ACHN (cell line): Measurements from ENCODE around the gene RANBP3L.
"Not testable (repeated sequence)": the region's sequence is repeated elsewhere in the genome, so short reads cannot be mapped to it uniquely, and the experiment has no call there.

ENCODE experiments used
- DNase-seq: peaks from one replicate; pipeline ENCODE4 v3.0.0-alpha.2; 2015
- in situ Hi-C: cut with HindIII; loops from 2 replicates; pipeline ENCODE4 v1.10.0; 2017; ENCODE audit warnings: low sequenced_read_pairs, low pct_ligation_motif_present, low pct_unique_long_range_greater_than_20kb

RANBP3L gene

DNA sequence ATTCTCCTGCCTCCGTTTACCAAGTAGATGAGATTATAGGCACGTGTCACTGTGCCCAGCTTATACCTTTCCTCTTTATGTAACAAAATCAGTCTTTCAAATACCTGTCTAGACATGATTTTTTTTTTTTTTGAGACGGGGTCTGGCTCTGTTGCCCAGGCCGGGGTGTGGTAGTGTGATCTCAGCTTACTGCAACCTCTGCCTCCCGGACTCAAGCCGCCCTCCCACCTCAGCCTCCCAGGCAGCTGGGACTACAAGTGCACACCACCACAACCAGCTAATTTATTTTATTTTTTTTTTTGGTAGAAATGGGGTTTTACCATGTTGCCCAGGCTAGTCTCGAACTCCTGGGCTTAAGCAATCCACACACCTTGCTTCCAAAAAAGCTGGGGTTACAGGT lies 73.2 kb downstream of the RANBP3L start:
- in situ Hi-C loops, result no loop called here
- DNase-seq, result no peak

- DNase-seq, result no peak
- in situ Hi-C loops, result no loop called here
These were observed 74.7 kb downstream of the RANBP3L start for GRCh38 chr5:36227046-36227445.

DNA sequence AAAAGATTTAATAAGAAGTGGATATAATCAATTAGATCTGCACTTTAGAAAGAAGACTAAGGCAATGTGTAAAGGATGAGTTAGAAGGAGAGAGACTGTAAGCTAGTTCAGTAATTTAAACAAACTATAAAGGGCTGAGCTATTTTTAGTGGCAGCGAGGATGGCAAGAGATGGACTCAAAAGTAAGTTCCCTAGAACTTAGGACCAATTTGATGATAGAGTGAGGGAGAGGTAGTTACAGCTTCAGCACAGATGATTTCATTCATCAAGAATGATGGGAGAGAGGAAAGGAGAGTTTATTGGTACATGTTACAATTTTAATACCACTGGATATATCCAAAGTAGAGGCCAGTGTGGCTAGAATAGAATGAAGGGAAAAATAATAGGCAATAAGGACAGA lies 79.1 kb downstream of the RANBP3L start:
- in situ Hi-C loops, result no loop called here
- DNase-seq, result no peak

GRCh38 chr5:36217988-36218387 lies 83.7 kb downstream of the RANBP3L start:
- in situ Hi-C loops, result no loop called here
- DNase-seq, result no peak

- in situ Hi-C loops, result no loop called here
- DNase-seq, result no peak
These were observed 84.1 kb downstream of the RANBP3L start for GRCh38 chr5:36217567-36217966.

- no peak for DNase-seq
- in situ Hi-C loops, result no loop called here
These were observed 85.8 kb downstream of the RANBP3L start for GRCh38 chr5:36215910-36216309.

GRCh38 chr5:36214436-36214835 lies 87.3 kb downstream of the RANBP3L start:
- in situ Hi-C loops, result no loop called here
- DNase-seq, result no peak

DNA sequence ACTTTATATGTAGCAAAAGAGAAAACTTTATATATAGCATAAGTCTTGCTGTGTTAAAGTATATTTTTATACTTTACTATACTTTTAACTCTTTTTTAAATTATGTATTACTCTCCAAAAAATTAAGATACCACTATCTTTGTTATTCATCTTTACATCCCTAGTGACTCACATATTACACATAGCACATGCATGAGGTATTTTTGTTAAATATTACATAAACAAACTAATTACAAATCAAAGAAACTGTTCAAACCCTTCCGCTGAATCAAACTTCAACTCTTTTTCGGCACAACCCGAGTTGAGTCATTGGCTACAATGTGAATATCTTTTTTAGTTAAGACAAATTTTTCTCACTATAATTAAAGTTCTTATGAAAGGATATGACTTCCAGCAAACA lies 92.0 kb downstream of the RANBP3L start:
- no peak for DNase-seq
- in situ Hi-C loops, result no loop called here

GRCh38 chr5:36208786-36209185 lies 92.9 kb downstream of the RANBP3L start:
- in situ Hi-C loops, result no loop called here
- DNase-seq, result no peak

DNA sequence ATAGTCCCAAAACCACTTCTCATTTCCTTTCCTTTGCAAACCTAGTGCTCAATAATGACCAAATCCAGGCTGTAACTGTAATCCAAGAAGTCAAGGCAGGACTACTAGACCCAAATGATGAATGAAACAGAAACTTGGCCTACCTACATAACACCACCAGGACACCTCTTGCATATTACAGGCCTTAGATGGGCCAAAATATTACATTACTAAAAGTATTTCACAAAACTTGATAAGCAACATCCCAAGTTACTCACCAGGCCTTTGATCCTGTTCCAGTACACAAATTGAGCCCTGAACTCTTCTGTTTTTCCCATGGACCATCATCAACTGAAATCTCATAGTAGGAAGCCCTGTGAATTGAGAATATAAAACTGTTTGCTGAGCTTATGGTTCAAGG lies 94.8 kb downstream of the RANBP3L start:
- no peak for DNase-seq
- in situ Hi-C loops, result no loop called here

DNA sequence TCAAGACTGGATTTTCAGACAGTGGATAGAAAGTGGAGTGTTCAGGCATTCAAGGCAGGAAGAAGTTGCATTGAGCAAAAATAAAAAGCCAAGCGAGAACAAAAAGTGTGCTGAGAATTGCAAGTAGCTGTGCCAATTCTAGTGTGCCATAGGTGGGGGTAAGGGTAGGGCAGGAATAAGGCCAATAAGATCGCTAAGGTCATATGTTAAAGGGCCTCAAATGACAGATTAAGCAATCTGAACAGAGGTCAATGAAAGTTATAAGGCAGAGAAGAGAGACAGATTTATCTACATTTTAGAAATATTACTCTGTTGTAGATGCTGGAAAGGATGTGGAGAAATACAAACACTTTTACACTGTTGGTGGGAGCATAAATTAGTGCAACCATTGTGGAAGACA lies 96.4 kb downstream of the RANBP3L start:
- in situ Hi-C loops, result no loop called here
- no peak for DNase-seq

DNA sequence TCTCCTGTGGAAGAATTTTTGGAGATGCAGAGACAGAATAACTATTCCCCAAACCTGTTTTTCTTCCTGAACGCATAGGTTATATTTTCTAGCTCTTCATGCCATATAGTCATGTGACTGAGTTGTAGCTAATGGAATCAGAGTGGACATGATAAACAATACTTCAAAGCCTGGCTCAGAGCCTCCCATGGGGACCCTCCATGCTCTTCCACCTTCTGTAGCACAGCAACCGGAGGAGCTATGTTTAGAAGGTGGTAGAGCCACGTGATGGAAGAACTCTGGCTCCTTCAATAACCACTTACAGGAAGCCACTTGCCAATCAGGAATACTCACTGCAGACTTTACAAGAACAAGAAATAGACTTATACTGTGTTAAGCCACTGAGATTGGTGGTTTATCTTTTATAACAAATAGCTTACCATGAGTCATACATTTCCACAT lies 99.2 kb downstream of the RANBP3L start:
- in situ Hi-C loops, result no loop called here
- no peak for DNase-seq

- peak; percentile 11 for DNase-seq
- in situ Hi-C loops, result no loop called here
These were observed 101.2 kb downstream of the RANBP3L start for GRCh38 chr5:36200513-36200912.

DNA sequence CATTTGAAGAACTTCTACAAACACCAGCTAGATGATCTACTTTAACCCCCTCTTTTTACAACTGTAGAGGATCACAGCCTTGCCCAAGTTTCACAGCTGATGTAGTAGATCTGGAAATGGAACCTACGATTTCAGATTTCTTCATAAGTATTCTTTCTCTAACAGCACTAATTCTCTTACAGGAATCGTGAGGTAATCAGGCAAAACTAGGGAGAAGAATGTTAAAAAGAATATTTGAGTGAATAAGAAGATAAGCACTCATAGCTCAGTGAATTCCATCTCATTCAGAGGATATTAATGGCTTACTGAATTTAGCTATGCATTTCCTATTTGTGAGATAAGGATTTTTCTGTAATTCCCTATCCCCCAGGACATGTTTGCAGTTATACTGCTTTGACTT lies 102.1 kb downstream of the RANBP3L start:
- in situ Hi-C loops, result no loop called here
- DNase-seq, result no peak

- DNase-seq, in situ Hi-C loops: not testable (repeated sequence)
These were observed 102.9 kb downstream of the RANBP3L start for GRCh38 chr5:36198783-36199182.
